HEK293T (cell line): ENCODE measurements around the gene EIF4G3.

ENCODE experiments used
- FOXM1 ChIP-seq: fragments of 450-650 bp; IDR thresholded peaks from 2 replicates; pipeline ENCODE4 v1.6.1; 2017; ENCODE audit warnings: mild to moderate bottlenecking, borderline replicate concordance
- L3MBTL2 ChIP-seq: fragments of 450-650 bp; conservative IDR thresholded peaks from 2 replicates; pipeline ENCODE4 v1.6.1; 2016; ENCODE audit warnings: mild to moderate bottlenecking
- TARDBP ChIP-seq: fragments of 450-650 bp; IDR thresholded peaks from 2 replicates; pipeline ENCODE4 v1.6.1; 2016

- TF ChIP-seq FOXM1: no peak
- no peak for TF ChIP-seq TARDBP
- TF ChIP-seq L3MBTL2: no peak
These were observed 158.0 kb downstream of the EIF4G3 start for GRCh38 chr1:21018673-21019072.
